Left ventricle myocardium inferior (tissue), 1 donor: ENCODE results near the gene IGF1R. TPM values are rescaled to one million over a fixed set of nuclear protein-coding genes. Genes with fewer than 3 reads are reported as not detected.
A peak's percentile ranks its signal among the peaks of the same experiment; 100 is the strongest.

ENCODE experiments used
- DNase-seq: peaks from one replicate; pipeline ENCODE4 v3.0.0-alpha.2; 2020
- H3K27ac ChIP-seq: fragments of 200-600 bp; replicated peaks from 2 replicates; pipeline ENCODE4 v1.8.0; 2021
- H3K27me3 ChIP-seq: fragments of 200-600 bp; 2 replicates; pipeline ENCODE4 v1.8.0; 2021; ENCODE audit warnings: low read depth
- H3K36me3 ChIP-seq: fragments of 200-600 bp; 2 replicates; pipeline ENCODE4 v1.8.0; 2021
- H3K4me1 ChIP-seq: fragments of 200-600 bp; 2 replicates; pipeline ENCODE4 v1.8.0; 2021
- H3K4me3 ChIP-seq: fragments of 200-600 bp; 2 replicates; pipeline ENCODE4 v1.8.0; 2021; ENCODE audit warnings: mild to moderate bottlenecking, moderate library complexity
- H3K9me3 ChIP-seq: fragments of 200-600 bp; replicated peaks from 2 replicates; pipeline ENCODE4 v1.8.0; 2021
- intact Hi-C: fragments of 100-400 bp; cut with micrococcal nuclease; formaldehyde crosslinking; loops from one replicate; pipeline ENCODE4 v1.11.0; 2022
- total RNA-seq: library from RNA; stranded (reverse); fragmentation: NEBNext Ultra II Directional; extraction: Animal tissue kit (Norgen Biotek cat#: 25700); gene quantifications from one replicate; pipeline ENCODE4 v1.2.1, GENCODE V29; 2021
- TF ChIP-seq, protein P1 (sequence below): fragments of 200-600 bp; IDR thresholded peaks from 2 replicates; pipeline ENCODE4 v1.8.0; 2021; ENCODE audit warnings: antibody characterized with exemption, mild to moderate bottlenecking, borderline replicate concordance
- donor health status: DM: no; HTN: yes; CAD: no; lungs with severe emphysema.

IGF1R gene
- total RNA-seq, 1 donor from 2014 or later, result 37.2 TPM

- Histone ChIP-seq H3K4me1 (peaks cover 100% of the 10 kb centered on the region), H3K36me3 (no peaks in the 10 kb centered on the region), H3K27ac (peak overlapping the region; percentile 93), H3K4me3 (peak overlapping the region; percentile 40), H3K9me3 (no peaks in the 10 kb centered on the region), H3K27me3 (no peaks in the 10 kb centered on the region)
- intact Hi-C loops, result no loop called here
- DNase-seq, result no peak
- TF ChIP-seq, protein P1, sequence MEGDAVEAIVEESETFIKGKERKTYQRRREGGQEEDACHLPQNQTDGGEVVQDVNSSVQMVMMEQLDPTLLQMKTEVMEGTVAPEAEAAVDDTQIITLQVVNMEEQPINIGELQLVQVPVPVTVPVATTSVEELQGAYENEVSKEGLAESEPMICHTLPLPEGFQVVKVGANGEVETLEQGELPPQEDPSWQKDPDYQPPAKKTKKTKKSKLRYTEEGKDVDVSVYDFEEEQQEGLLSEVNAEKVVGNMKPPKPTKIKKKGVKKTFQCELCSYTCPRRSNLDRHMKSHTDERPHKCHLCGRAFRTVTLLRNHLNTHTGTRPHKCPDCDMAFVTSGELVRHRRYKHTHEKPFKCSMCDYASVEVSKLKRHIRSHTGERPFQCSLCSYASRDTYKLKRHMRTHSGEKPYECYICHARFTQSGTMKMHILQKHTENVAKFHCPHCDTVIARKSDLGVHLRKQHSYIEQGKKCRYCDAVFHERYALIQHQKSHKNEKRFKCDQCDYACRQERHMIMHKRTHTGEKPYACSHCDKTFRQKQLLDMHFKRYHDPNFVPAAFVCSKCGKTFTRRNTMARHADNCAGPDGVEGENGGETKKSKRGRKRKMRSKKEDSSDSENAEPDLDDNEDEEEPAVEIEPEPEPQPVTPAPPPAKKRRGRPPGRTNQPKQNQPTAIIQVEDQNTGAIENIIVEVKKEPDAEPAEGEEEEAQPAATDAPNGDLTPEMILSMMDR, result no peak
These were observed 79.9 kb downstream of the IGF1R start for GRCh38 chr15:98728082-98728810.

GRCh38 chr15:98728811-98729160, 80.4 kb downstream of the IGF1R start:
- H3K36me3 ChIP-seq, result no peaks in the 10 kb centered on the region
- H3K9me3 ChIP-seq, result no peaks in the 10 kb centered on the region
- H3K27me3 ChIP-seq, result no peaks in the 10 kb centered on the region
- DNase-seq, result no peak
- H3K4me1 ChIP-seq, result peaks cover 100% of the 10 kb centered on the region
- intact Hi-C loops, result no loop called here
- H3K4me3 ChIP-seq, result no peak overlapping the region
- TF ChIP-seq, protein P1, result no peak
- H3K27ac ChIP-seq, result peak overlapping the region; percentile 93

- no peaks in the 10 kb centered on the region for H3K27me3 ChIP-seq
- peak overlapping the region; percentile 93 for H3K27ac ChIP-seq
- DNase-seq, result peak; percentile 44
- no peaks in the 10 kb centered on the region for H3K36me3 ChIP-seq
- TF ChIP-seq, protein P1, result no peak
- peaks cover 100% of the 10 kb centered on the region for H3K4me1 ChIP-seq
- no peaks in the 10 kb centered on the region for H3K9me3 ChIP-seq
- no peak overlapping the region for H3K4me3 ChIP-seq
- intact Hi-C loops, result no loop called here
These were observed 81.2 kb downstream of the IGF1R start for GRCh38 chr15:98729446-98730042.

GRCh38 chr15:98730860-98731711, 82.7 kb downstream of the IGF1R start:
- Histone ChIP-seq H3K36me3 (no peaks in the 10 kb centered on the region), H3K27me3 (no peaks in the 10 kb centered on the region), H3K4me1 (peaks cover 100% of the 10 kb centered on the region), H3K9me3 (no peaks in the 10 kb centered on the region), H3K27ac (peak overlapping the region; percentile 93), H3K4me3 (no peak overlapping the region)
- intact Hi-C loops, result no loop called here
- no peak for DNase-seq
- TF ChIP-seq, protein P1, result no peak

GRCh38 chr15:98731712-98732450, 83.5 kb downstream of the IGF1R start:
- TF ChIP-seq, protein P1, result no peak
- H3K4me1 ChIP-seq, result peaks cover 100% of the 10 kb centered on the region
- H3K9me3 ChIP-seq, result no peaks in the 10 kb centered on the region
- no peak overlapping the region for H3K4me3 ChIP-seq
- H3K36me3 ChIP-seq, result no peaks in the 10 kb centered on the region
- intact Hi-C loops, result no loop called here
- H3K27me3 ChIP-seq, result no peaks in the 10 kb centered on the region
- no peak for DNase-seq
- peak overlapping the region; percentile 93 for H3K27ac ChIP-seq
